Measurements from ENCODE around the gene CELSR3. TPM values are rescaled to one million over a fixed set of nuclear protein-coding genes. Genes with fewer than 3 reads are reported as not detected.

The CELSR3 gene
- total and polyA plus RNA-seq, 7 experiments from 2014 or later, result 0.17 to 8.7 (median 3.4) TPM

DNA sequence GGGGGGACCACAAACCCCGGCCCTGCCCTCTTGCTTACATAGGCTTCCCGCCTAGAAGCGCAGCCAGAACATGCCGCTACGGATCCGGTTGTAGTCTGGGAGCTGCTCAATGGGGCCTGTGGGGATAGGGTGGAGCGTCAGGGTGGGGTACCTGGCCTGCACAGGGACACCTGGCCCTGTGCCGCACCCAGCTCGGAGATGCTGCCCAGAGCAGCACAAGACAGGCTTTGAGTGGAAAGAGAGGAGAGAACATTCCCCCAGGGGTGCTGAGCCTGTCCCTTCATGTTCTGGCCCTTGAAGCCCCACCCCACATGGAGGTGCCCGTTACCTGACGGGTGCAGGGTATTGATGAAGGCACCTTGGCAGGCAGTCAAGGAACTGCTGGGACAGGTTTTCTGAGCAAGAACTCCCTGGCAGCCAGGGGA lies 63.6 kb downstream of the CELSR3 start:
- Mint-ChIP-seq H3K9me3 (no peaks in the 10 kb centered on the region), H3K36me3 (peaks cover 0 to 40% (median 10%) of the 10 kb centered on the region in 5 donors), H3K27ac (no peak overlapping the region), H3K4me1 (peaks cover 0 to 8% (median 3%) of the 10 kb centered on the region in 7 donors), H3K27me3 (peaks cover 0 to 18% (median 4%) of the 10 kb centered on the region in 5 donors), H3K4me3 (no peak overlapping the region)
- no peak overlapping the region for H3K27ac ChIP-seq (ENCODE audit: low read depth, low read length)
- H3K4me1 ChIP-seq (ENCODE audit: control insufficient read depth in 2 of 2, insufficient read depth in 2 of 2, low read length in 2 of 2), result no peaks in the 10 kb centered on the region
- peaks cover 13 to 66% (median 17%) of the 10 kb centered on the region in 3 experiments for H3K36me3 ChIP-seq (ENCODE audit: control insufficient read depth in 2 of 3, insufficient read depth in 3 of 3, low read length in 3 of 3)
- intact Hi-C loops (cut with micrococcal nuclease), result loop anchor here in 1 of 2 donors (5.0 kb wide), 1 partner anchor 38 kb away; the partner anchor contains the start of gene SLC26A6
- ATAC-seq (no peak), DNase-seq (no peak)
- ChIA-PET POLR2A (no interaction called here), CTCF (no interaction called here)
- peaks cover 0 to 7% of the 10 kb centered on the region in 2 donors for H3K27me3 ChIP-seq (ENCODE audit: control insufficient read depth in 2 of 2, insufficient read depth in 2 of 2, low read length in 2 of 2)
- H3K4me3 ChIP-seq (ENCODE audit: low read length), result no peak overlapping the region
- H3K9me3 ChIP-seq (ENCODE audit: control insufficient read depth in 2 of 3, low read length in 3 of 3), result no peaks in the 10 kb centered on the region

DNA sequence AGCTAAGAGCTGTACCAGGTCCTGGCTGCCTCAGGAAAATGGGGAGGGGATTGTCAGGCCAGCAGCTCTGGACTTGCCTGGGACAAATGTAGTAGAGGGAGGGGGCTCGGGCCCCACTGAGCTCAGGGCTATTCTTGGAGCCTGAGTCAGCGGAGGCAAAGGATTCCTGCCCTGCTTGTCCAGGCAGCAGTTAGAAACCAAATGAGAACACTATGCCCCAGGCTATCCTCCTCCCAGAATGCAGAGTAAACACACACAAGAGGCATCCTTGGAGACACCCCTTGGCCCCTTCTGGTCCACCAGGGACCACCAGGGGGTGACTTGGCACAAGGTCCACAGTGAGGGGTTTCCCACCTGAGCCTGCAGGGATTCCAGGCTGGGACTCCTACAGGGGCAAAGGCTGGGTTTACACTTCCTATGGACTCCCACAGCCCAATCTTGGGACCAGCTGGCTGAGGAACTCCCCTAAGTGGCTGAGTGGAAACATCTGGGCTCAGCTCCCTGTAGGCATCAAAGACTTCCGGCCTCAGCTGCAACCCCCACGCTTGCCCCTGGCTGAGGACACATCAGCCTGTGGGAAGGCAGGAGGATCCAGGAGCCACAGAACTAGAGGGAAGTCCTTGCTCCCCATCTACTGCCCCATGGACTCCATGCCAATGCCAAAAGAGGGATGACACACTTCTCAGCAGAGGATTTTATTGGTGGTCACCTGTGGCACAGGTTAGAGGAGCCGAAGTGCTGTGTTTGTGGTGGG lies 64.2 kb downstream of the CELSR3 start:
- Mint-ChIP-seq H3K36me3 (peaks cover 0 to 37% (median 10%) of the 10 kb centered on the region in 5 donors), H3K4me1 (peaks cover 0 to 8% (median 3%) of the 10 kb centered on the region in 7 donors), H3K9me3 (no peaks in the 10 kb centered on the region), H3K27ac (no peak overlapping the region), H3K4me3 (no peak overlapping the region), H3K27me3 (peaks cover 0 to 20% (median 4%) of the 10 kb centered on the region in 5 donors)
- DNase-seq, result no peak
- Histone ChIP-seq H3K36me3 (ENCODE audit: control insufficient read depth in 2 of 3, insufficient read depth in 3 of 3, low read length in 3 of 3) (peaks cover 7 to 61% (median 11%) of the 10 kb centered on the region in 3 experiments), H3K27ac (ENCODE audit: low read depth, low read length) (no peak overlapping the region), H3K4me3 (ENCODE audit: low read length) (no peak overlapping the region), H3K9me3 (ENCODE audit: control insufficient read depth in 2 of 3, low read length in 3 of 3) (no peaks in the 10 kb centered on the region), H3K27me3 (ENCODE audit: control insufficient read depth in 2 of 2, insufficient read depth in 2 of 2, low read length in 2 of 2) (peaks cover 0 to 7% of the 10 kb centered on the region in 2 donors), H3K4me1 (ENCODE audit: control insufficient read depth in 2 of 2, insufficient read depth in 2 of 2, low read length in 2 of 2) (no peaks in the 10 kb centered on the region)
- ChIA-PET CTCF (interaction anchor here (0.7 kb wide), 1 partner anchor 198 kb away, joined by 4 read pairs; no protein-coding TSS in a partner anchor), POLR2A (no interaction called here)
- intact Hi-C loops (cut with micrococcal nuclease), result loop anchor here in 1 of 2 donors (5.0 kb wide), 1 partner anchor 39 kb away; the partner anchor contains the start of gene SLC26A6
- ATAC-seq, result no peak

- Mint-ChIP-seq H3K4me1 (peaks cover 0 to 8% (median 3%) of the 10 kb centered on the region in 7 donors), H3K27ac (peak overlapping the region in 2 of 9 donors; percentile 16 to 33), H3K36me3 (peaks cover 0 to 29% (median 5%) of the 10 kb centered on the region in 5 donors), H3K9me3 (no peaks in the 10 kb centered on the region), H3K27me3 (peaks cover 0 to 24% (median 10%) of the 10 kb centered on the region in 5 donors), H3K4me3 (no peak overlapping the region)
- Histone ChIP-seq H3K27me3 (ENCODE audit: control insufficient read depth in 2 of 2, insufficient read depth in 2 of 2, low read length in 2 of 2) (peaks cover 0 to 7% of the 10 kb centered on the region in 2 donors), H3K36me3 (ENCODE audit: control insufficient read depth in 2 of 3, insufficient read depth in 3 of 3, low read length in 3 of 3) (peaks cover 6 to 50% (median 7%) of the 10 kb centered on the region in 3 experiments), H3K27ac (ENCODE audit: low read depth, low read length) (no peak overlapping the region), H3K4me1 (ENCODE audit: control insufficient read depth in 2 of 2, insufficient read depth in 2 of 2, low read length in 2 of 2) (no peaks in the 10 kb centered on the region), H3K4me3 (ENCODE audit: low read length) (no peak overlapping the region), H3K9me3 (ENCODE audit: control insufficient read depth in 2 of 3, low read length in 3 of 3) (no peaks in the 10 kb centered on the region)
- DNase-seq (no peak), ATAC-seq (no peak)
- ChIA-PET POLR2A (no interaction called here), CTCF (no interaction called here)
- intact Hi-C loops (cut with micrococcal nuclease), result loop anchor here in 1 of 2 donors (5.0 kb wide), 1 partner anchor 40 kb away; the partner anchor contains the start of gene SLC26A6
These were observed 65.3 kb downstream of the CELSR3 start for GRCh38 chr3:48597408-48597800.

DNA sequence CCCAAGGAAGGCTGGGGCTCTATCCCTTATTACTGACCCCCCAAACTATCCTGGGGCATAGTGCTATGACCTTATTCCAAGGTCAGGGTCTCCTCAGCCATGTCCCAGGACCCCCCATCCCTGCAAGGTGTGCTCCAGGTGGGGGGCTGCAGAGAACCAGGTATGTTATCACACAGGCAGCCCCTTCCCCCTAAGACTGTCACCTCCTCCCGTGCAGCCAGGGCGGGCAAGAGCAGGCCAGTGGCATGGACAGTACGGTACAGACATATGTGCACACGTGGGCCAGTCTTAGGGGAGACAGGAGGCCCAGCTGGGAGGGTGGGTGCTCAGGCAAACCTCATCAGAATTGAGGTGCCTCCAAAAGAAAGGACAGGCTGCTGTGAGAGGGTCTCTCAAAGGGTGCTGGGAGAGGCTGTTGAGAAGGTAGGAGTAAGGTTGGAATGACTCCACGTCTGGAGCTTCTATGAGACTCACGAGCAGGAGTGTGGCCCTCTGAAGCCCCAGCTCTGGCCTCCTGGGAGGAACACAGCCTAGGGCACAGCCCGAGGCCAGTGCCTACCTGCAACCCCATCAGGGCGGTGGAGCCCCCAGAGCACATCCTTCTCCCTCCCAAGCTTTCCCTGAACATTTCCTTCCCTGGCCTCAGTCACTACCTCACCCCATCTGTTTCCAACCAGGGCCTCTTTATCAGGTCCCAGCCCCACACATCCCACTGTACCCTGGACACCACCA lies 65.8 kb downstream of the CELSR3 start:
- no peaks in the 10 kb centered on the region for H3K9me3 Mint-ChIP-seq
- intact Hi-C loops (cut with micrococcal nuclease), result loop anchor here in 1 of 2 donors (5.0 kb wide), 1 partner anchor 40 kb away; the partner anchor contains the start of gene SLC26A6
- Histone ChIP-seq H3K9me3 (ENCODE audit: control insufficient read depth in 2 of 3, low read length in 3 of 3) (no peaks in the 10 kb centered on the region), H3K36me3 (ENCODE audit: control insufficient read depth in 2 of 3, insufficient read depth in 3 of 3, low read length in 3 of 3) (peaks cover 6 to 44% (median 7%) of the 10 kb centered on the region in 3 experiments), H3K4me3 (ENCODE audit: low read length) (no peak overlapping the region), H3K4me1 (ENCODE audit: control insufficient read depth in 2 of 2, insufficient read depth in 2 of 2, low read length in 2 of 2) (no peaks in the 10 kb centered on the region), H3K27ac (ENCODE audit: low read depth, low read length) (no peak overlapping the region), H3K27me3 (ENCODE audit: control insufficient read depth in 2 of 2, insufficient read depth in 2 of 2, low read length in 2 of 2) (peaks cover 0 to 7% of the 10 kb centered on the region in 2 donors)
- H3K4me1 Mint-ChIP-seq, result peaks cover 0 to 8% (median 3%) of the 10 kb centered on the region in 7 donors
- POLR2A ChIA-PET, result no interaction called here
- ATAC-seq (no peak), DNase-seq (no peak)
- H3K27me3 Mint-ChIP-seq, result peaks cover 0 to 24% (median 10%) of the 10 kb centered on the region in 5 donors
- H3K4me3 Mint-ChIP-seq, result no peak overlapping the region
- peaks cover 0 to 25% (median 5%) of the 10 kb centered on the region in 5 donors for H3K36me3 Mint-ChIP-seq
- H3K27ac Mint-ChIP-seq, result peak overlapping the region in 1 of 9 donors; percentile 33
- CTCF ChIA-PET, result interaction anchor here (0.5 kb wide), 1 partner anchor 15 kb away, joined by 4 read pairs; no protein-coding TSS in a partner anchor

GRCh38 chr3:48596157-48596556 lies 66.5 kb downstream of the CELSR3 start:
- Histone ChIP-seq H3K4me1 (ENCODE audit: control insufficient read depth in 2 of 2, insufficient read depth in 2 of 2, low read length in 2 of 2) (no peaks in the 10 kb centered on the region), H3K36me3 (ENCODE audit: control insufficient read depth in 2 of 3, insufficient read depth in 3 of 3, low read length in 3 of 3) (peaks cover 2 to 37% (median 6%) of the 10 kb centered on the region in 3 experiments), H3K9me3 (ENCODE audit: control insufficient read depth in 2 of 3, low read length in 3 of 3) (no peaks in the 10 kb centered on the region), H3K27ac (ENCODE audit: low read depth, low read length) (no peak overlapping the region), H3K27me3 (ENCODE audit: control insufficient read depth in 2 of 2, insufficient read depth in 2 of 2, low read length in 2 of 2) (peaks cover 0 to 7% of the 10 kb centered on the region in 2 donors), H3K4me3 (ENCODE audit: low read length) (no peak overlapping the region)
- intact Hi-C loops (cut with micrococcal nuclease), result loop anchor here in 1 of 2 donors (5.0 kb wide), 1 partner anchor 41 kb away; the partner anchor contains the start of gene SLC26A6
- POLR2A ChIA-PET, result no interaction called here
- H3K9me3 Mint-ChIP-seq, result no peaks in the 10 kb centered on the region
- H3K4me3 Mint-ChIP-seq, result peak overlapping the region in 1 of 10 donors; percentile 23
- CTCF ChIA-PET, result interaction anchor here (0.5 to 0.6 kb wide), 2 partner anchors 16 to 572 kb away, joined by 3 to 4 read pairs; no protein-coding TSS in a partner anchor
- peak overlapping the region in 2 of 9 donors; percentile 24 to 42 for H3K27ac Mint-ChIP-seq
- H3K27me3 Mint-ChIP-seq, result peaks cover 1 to 24% (median 11%) of the 10 kb centered on the region in 5 donors
- DNase-seq (no peak), ATAC-seq (no peak)
- peaks cover 0 to 22% (median 5%) of the 10 kb centered on the region in 5 donors for H3K36me3 Mint-ChIP-seq
- H3K4me1 Mint-ChIP-seq, result peaks cover 0 to 8% (median 3%) of the 10 kb centered on the region in 7 donors

- Histone ChIP-seq H3K27ac (ENCODE audit: low read depth, low read length) (no peak overlapping the region), H3K4me3 (ENCODE audit: low read length) (no peak overlapping the region), H3K9me3 (ENCODE audit: control insufficient read depth in 2 of 3, low read length in 3 of 3) (no peaks in the 10 kb centered on the region), H3K27me3 (ENCODE audit: control insufficient read depth in 2 of 2, insufficient read depth in 2 of 2, low read length in 2 of 2) (peaks cover 0 to 7% of the 10 kb centered on the region in 2 donors), H3K36me3 (ENCODE audit: control insufficient read depth in 2 of 3, insufficient read depth in 3 of 3, low read length in 3 of 3) (peaks cover 2 to 32% (median 6%) of the 10 kb centered on the region in 3 experiments), H3K4me1 (ENCODE audit: control insufficient read depth in 2 of 2, insufficient read depth in 2 of 2, low read length in 2 of 2) (no peaks in the 10 kb centered on the region)
- H3K27ac Mint-ChIP-seq, result no peak overlapping the region
- POLR2A ChIA-PET, result no interaction called here
- peaks cover 0 to 1% (median 0%) of the 10 kb centered on the region in 11 donors for H3K9me3 Mint-ChIP-seq
- peaks cover 0 to 8% (median 3%) of the 10 kb centered on the region in 7 donors for H3K4me1 Mint-ChIP-seq
- intact Hi-C loops (cut with micrococcal nuclease), result loop anchor here in 1 of 2 donors (5.0 kb wide), 1 partner anchor 42 kb away; the partner anchor contains the start of gene SLC26A6
- peaks cover 6 to 28% (median 16%) of the 10 kb centered on the region in 5 donors for H3K27me3 Mint-ChIP-seq
- CTCF ChIA-PET, result interaction anchor here (0.6 kb wide), 1 partner anchor 573 kb away, joined by 3 read pairs; no protein-coding TSS in a partner anchor
- no peak for DNase-seq
- no peak overlapping the region for H3K4me3 Mint-ChIP-seq
- H3K36me3 Mint-ChIP-seq, result peaks cover 0 to 20% (median 5%) of the 10 kb centered on the region in 5 donors
- ATAC-seq, result peak; percentile 21
These were observed 67.1 kb downstream of the CELSR3 start for GRCh38 chr3:48595526-48596121.

Data from naive thymus-derived CD4-positive, alpha-beta T cell (primary cell).